Left ventricle myocardium inferior (tissue), 1 donor: ENCODE data around the gene SNRPE. TPM values are rescaled to one million over a fixed set of nuclear protein-coding genes. Genes with fewer than 3 reads are reported as not detected.

ENCODE experiments used
- DNase-seq: peaks from one replicate; pipeline ENCODE4 v3.0.0-alpha.2; 2020
- H3K27ac ChIP-seq: fragments of 200-600 bp; replicated peaks from 2 replicates; pipeline ENCODE4 v1.8.0; 2021
- H3K27me3 ChIP-seq: fragments of 200-600 bp; 2 replicates; pipeline ENCODE4 v1.8.0; 2021; ENCODE audit warnings: low read depth
- H3K36me3 ChIP-seq: fragments of 200-600 bp; 2 replicates; pipeline ENCODE4 v1.8.0; 2021
- H3K4me1 ChIP-seq: fragments of 200-600 bp; 2 replicates; pipeline ENCODE4 v1.8.0; 2021
- H3K4me3 ChIP-seq: fragments of 200-600 bp; 2 replicates; pipeline ENCODE4 v1.8.0; 2021; ENCODE audit warnings: mild to moderate bottlenecking, moderate library complexity
- H3K9me3 ChIP-seq: fragments of 200-600 bp; replicated peaks from 2 replicates; pipeline ENCODE4 v1.8.0; 2021
- intact Hi-C: fragments of 100-400 bp; cut with micrococcal nuclease; formaldehyde crosslinking; loops from one replicate; pipeline ENCODE4 v1.11.0; 2022
- total RNA-seq: library from RNA; stranded (reverse); fragmentation: NEBNext Ultra II Directional; extraction: Animal tissue kit (Norgen Biotek cat#: 25700); gene quantifications from one replicate; pipeline ENCODE4 v1.2.1, GENCODE V29; 2021
- TF ChIP-seq, protein P1 (sequence below): fragments of 200-600 bp; IDR thresholded peaks from 2 replicates; pipeline ENCODE4 v1.8.0; 2021; ENCODE audit warnings: antibody characterized with exemption, mild to moderate bottlenecking, borderline replicate concordance
- donor health status: DM: no; HTN: yes; CAD: no; lungs with severe emphysema.

Gene SNRPE
- total RNA-seq, 1 donor from 2014 or later = 46.7 TPM

- DNase-seq = no peak
- intact Hi-C loops = no loop called here
- Histone ChIP-seq H3K4me1 (no peaks in the 10 kb centered on the region), H3K27ac (no peak overlapping the region), H3K36me3 (no peaks in the 10 kb centered on the region), H3K9me3 (peaks cover under 1% of the 10 kb centered on the region), H3K27me3 (no peaks in the 10 kb centered on the region), H3K4me3 (no peak overlapping the region)
- TF ChIP-seq, protein P1, sequence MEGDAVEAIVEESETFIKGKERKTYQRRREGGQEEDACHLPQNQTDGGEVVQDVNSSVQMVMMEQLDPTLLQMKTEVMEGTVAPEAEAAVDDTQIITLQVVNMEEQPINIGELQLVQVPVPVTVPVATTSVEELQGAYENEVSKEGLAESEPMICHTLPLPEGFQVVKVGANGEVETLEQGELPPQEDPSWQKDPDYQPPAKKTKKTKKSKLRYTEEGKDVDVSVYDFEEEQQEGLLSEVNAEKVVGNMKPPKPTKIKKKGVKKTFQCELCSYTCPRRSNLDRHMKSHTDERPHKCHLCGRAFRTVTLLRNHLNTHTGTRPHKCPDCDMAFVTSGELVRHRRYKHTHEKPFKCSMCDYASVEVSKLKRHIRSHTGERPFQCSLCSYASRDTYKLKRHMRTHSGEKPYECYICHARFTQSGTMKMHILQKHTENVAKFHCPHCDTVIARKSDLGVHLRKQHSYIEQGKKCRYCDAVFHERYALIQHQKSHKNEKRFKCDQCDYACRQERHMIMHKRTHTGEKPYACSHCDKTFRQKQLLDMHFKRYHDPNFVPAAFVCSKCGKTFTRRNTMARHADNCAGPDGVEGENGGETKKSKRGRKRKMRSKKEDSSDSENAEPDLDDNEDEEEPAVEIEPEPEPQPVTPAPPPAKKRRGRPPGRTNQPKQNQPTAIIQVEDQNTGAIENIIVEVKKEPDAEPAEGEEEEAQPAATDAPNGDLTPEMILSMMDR = no peak
Measured at GRCh38 chr1:203899869-203900714, 38.7 kb downstream of the SNRPE start.

DNA sequence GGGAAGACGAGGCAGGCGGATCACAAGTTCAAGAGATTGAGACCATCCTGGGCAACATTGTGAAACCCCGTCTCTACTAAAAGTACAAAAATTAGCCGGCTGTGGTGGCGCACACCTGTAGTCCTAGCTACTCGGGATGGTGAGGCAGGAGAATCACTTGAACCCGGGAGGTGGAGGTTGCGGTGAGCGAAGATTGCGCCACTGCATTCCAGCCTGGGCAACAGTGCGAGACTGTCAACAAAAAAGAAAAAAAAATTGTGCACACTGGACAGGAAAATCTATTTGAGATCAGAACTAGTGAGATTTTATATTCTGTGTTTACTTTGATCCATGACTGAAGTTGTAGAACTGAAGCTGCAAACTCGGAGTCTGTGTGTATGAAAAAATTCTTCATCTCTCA is 40.2 kb downstream of the SNRPE start:
- no peak overlapping the region for H3K27ac ChIP-seq
- no peaks in the 10 kb centered on the region for H3K27me3 ChIP-seq
- H3K4me1 ChIP-seq = no peaks in the 10 kb centered on the region
- no peak overlapping the region for H3K4me3 ChIP-seq
- no peak for DNase-seq
- H3K36me3 ChIP-seq = no peaks in the 10 kb centered on the region
- TF ChIP-seq, protein P1 = no peak
- no peaks in the 10 kb centered on the region for H3K9me3 ChIP-seq
- intact Hi-C loops = no loop called here

DNA sequence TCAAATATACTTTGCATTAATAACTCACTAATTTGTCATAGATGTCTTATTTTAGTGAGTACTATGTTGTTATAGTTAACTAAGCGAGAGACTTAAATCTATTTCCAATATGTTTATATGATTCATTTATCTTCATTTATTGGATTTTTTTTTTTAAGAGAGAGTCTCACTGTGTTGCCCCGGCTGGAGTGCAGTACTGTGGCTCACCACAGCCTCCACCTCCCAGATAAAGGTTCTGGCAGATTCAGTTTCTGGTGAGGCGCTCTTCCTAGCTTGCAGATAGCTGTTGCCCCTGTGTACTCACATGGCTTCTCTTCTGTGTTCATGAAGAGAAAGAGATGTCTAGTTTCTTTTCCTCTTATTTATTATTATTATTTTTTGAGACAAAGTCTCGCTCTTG is 43.9 kb downstream of the SNRPE start:
- DNase-seq = no peak
- Histone ChIP-seq H3K27me3 (no peaks in the 10 kb centered on the region), H3K4me1 (no peaks in the 10 kb centered on the region), H3K36me3 (no peaks in the 10 kb centered on the region), H3K27ac (no peak overlapping the region), H3K9me3 (no peaks in the 10 kb centered on the region), H3K4me3 (no peak overlapping the region)
- intact Hi-C loops = no loop called here
- TF ChIP-seq, protein P1 = no peak

DNA sequence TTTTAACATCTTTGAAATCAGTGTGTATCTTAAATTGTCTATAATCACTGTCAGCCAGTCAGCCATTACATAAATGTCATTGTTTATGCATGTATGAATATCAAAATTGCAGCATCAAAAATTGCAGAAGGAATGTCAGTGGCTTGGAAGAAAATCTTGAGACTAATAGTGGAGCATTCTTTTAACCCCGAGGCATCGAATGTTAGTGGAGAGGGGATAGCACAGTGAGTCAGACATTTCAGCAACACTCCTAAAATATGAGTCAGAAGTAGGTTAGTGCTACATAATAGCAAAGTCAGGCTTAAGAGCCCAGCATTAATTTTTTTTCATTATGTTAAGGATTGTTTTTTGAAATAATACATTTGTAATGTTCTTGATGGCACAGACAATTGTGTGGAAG is 45.5 kb downstream of the SNRPE start:
- no peaks in the 10 kb centered on the region for H3K4me1 ChIP-seq
- no peaks in the 10 kb centered on the region for H3K9me3 ChIP-seq
- no peaks in the 10 kb centered on the region for H3K36me3 ChIP-seq
- intact Hi-C loops = no loop called here
- no peak overlapping the region for H3K27ac ChIP-seq
- H3K27me3 ChIP-seq = no peaks in the 10 kb centered on the region
- no peak overlapping the region for H3K4me3 ChIP-seq
- TF ChIP-seq, protein P1 = no peak
- DNase-seq = no peak

- DNase-seq = no peak
- H3K27me3 ChIP-seq = peaks cover 4% of the 10 kb centered on the region
- H3K4me1 ChIP-seq = no peaks in the 10 kb centered on the region
- H3K9me3 ChIP-seq = no peaks in the 10 kb centered on the region
- TF ChIP-seq, protein P1 = no peak
- no peak overlapping the region for H3K27ac ChIP-seq
- H3K4me3 ChIP-seq = no peak overlapping the region
- H3K36me3 ChIP-seq = no peaks in the 10 kb centered on the region
- intact Hi-C loops = no loop called here
Measured at GRCh38 chr1:203907901-203908300, 46.5 kb downstream of the SNRPE start.
